NCI-H2196 treated with DMSO at 0.1 percent for 48 hours (cell line): ENCODE data around the gene TRAPPC13.
"Not testable (repeated sequence)": the region's sequence is repeated elsewhere in the genome, so short reads cannot be mapped to it uniquely, and the experiment has no call there.

Experiments
- DNase-seq: peaks from one replicate; lab custom pipeline; 2025; ENCODE audit not compliant: unreplicated experiment; lab: John Stamatoyannopoulos, UW

Gene TRAPPC13

DNA sequence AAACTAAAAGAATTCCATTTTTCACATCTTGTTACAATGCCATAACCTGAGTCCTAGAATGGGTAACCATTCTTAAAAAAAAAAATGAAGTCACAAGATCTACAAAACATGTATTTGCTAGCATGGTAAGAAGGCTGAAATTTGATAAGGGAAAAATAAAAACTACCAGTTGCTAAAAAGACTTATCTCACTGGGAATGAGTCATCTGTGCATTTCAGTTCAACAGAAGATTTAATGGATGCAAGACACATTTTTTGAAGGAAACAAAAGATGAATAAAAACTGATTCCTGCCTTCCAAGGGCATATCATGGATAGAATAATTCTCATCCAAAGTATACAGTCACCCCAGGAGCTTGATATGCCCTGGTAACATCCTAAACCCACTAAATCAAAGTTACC is 49.9 kb downstream of the TRAPPC13 start:
- no peak for DNase-seq

DNA sequence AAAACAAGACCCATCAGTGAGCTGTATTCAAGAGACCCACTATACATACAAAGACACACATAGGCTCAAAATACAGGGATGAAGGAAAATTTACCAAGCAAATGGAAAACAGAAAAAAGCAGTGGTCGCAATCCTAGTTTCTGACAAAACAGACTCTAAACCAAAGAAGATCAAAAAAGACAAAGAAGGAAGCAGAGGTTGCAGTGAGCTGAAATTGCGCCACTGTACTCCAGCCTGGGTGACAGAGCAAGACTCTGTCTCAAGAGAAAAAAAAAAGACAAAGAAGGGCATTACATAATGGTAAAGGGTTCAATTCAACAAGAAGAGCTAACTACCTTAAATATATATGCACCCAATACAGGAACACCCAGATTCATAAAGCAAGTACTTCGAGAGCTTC is 51.2 kb downstream of the TRAPPC13 start:
- not testable (repeated sequence) for DNase-seq

DNA sequence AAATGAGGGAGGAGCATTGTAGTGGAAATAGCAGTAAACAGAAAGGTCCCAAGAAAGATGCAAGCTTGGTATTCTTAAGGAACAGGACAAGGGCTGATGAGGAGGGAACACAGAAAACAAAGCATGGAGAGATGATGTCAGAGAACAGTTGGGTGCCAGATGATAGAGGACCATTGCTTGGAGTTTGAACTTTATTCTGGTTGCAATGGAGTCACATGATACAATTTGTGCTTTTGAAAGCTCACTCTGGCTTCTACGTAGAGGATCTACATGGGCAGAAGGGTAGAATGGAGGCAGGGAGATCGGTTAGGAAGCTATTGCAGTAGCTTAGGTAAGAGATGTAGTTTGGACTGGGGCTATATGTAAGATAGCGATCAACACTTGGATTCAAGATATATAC is 57.3 kb downstream of the TRAPPC13 start:
- no peak for DNase-seq

DNA sequence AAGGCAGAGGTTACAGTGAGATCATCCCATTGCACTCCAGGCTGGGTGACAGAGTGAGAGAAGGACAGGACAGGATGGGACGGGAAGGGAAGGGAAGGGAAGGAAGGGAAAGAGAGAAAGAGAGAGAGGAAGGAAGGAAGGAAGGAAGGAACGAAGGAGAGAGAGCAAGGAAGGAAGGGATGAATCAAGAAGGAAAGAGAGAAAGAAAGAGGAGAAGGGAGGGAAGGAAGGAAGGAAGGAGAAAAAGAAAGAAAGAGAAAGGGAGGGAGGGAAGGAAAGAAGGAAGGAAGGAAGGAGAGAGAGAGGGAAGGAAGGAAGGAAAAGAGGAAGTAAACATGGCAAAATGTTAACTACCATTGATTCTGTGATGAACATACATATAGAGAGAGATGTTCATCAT is 68.3 kb downstream of the TRAPPC13 start:
- no peak for DNase-seq

DNA sequence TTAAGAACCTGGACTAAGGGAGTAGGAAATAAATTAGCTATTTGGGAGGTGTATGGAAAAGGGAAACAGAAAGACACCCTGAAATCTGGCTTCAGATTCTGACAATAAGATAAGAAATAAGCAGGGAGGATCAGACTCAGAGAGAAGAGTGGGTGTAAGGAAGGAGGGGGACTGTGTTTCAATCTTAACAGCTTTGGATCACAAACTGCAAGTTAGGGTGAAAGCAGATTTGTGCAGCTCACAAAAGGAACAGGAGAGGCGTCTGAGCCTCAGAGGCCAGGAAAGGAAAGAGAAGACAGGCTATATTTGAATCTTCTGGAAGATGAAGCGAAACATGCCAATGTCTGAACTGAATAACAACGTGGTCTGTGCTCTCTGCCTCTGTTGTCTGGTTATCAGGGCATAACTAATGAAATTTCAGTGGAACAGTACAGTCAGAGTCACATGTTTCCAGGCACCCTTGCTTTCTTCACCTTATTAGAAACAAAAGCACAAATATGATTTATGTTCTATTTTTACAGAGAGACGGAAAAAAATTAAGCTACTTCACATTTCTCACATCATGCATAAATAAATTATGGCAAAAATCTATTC is 70.4 kb downstream of the TRAPPC13 start:
- DNase-seq: no peak

DNA sequence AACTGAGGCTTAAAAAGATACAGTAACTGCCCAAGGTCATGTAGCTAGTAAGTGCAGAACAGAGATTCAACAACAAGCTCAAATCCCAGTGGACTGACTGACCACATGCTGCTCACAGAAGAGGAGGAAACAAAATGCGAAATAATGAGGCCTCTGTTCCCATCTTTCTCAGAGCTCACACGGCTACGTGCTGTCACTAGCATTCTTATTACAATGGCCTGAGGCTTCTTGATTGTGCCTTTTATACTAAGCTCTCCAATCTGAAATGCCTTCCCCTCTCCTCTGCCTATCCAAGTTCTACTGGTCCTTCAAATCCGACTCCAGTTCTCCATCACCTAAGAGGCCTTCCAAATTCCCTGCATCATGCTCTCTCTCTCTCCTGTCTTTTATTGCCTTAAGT is 71.1 kb downstream of the TRAPPC13 start:
- no peak for DNase-seq

DNA sequence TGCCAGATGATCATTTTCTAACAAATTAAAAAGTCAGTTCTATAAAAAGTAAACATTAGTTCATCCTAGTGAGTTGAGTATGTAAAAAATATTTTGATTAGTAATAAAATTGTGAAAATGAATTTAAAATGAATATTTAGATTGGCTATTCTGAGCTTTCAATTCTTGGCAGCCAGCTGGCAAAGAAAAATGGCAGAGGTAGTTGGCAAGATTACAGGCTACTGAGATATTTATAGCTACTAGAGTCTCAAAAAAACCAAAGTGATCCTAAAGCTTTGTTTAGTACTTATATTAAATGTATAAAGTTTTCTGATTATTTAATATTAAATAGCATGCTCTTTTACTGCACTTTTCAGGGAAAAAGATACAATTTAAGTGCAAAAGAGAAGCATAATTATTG is 72.1 kb downstream of the TRAPPC13 start:
- DNase-seq: no peak

DNA sequence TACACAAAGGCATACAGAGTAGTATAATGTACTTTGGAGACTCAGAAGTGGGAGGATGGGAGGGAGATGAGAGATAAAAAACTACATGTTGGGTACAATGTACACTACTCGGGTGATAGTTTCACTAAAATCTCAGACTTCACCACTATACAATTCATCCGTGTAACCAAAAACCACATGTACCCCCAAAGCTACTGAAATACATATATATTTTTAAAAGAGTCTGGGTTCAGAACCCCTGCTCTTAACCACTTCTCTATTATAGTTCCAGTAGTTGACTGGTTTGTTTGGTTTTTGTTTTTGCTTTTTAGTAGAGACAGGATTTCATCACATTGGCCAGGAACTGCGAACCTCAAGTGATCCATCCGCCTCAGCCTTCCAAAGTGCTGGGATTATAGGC is 74.5 kb downstream of the TRAPPC13 start:
- no peak for DNase-seq

DNA sequence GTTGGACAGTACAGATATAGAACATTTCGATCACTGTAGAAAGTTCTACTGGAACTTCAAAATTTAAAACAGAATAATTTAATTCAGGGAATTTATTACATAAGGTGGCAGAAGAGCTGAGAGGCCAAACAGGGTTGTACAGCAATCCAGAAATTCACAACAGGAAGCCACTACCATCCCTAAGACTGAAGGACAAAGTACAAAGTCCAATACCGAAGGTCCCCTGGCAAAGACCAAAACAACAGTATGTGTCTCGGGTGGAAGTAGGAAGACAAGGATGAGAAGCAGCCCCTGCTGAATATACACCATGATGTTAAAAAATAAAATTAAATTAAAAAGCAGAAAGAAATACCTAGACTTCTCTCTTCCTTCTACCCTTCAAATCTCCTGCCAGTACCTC is 77.2 kb downstream of the TRAPPC13 start:
- DNase-seq: no peak

DNA sequence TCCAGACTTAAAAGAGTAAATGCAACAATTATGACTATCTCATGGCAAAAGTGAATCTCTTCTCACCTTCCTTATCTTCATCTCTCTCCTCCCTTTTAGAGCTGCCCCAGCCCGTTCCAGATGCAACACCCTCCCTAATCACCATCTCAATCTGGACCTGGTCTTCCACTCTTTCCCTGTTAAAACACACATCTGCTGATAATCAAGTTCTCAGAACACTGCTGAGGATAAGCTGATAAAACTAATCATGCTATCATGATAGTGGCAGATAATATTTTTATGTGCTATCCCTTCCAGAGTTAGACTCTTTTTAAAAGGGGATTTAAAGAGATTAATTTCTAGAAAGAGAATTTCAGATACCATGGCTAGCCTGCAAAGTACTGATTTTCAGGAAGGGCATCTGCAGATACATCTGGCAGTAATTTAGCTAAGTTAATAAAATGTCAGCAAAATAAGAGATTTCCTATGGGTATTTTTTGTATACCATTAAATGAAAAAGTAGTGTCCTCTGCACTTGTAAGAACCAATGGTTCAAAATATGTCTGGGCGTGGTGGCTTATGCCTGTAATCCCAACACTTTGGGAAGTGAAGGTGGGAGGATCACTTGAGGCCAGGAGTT is 79.9 kb downstream of the TRAPPC13 start:
- no peak for DNase-seq

DNA sequence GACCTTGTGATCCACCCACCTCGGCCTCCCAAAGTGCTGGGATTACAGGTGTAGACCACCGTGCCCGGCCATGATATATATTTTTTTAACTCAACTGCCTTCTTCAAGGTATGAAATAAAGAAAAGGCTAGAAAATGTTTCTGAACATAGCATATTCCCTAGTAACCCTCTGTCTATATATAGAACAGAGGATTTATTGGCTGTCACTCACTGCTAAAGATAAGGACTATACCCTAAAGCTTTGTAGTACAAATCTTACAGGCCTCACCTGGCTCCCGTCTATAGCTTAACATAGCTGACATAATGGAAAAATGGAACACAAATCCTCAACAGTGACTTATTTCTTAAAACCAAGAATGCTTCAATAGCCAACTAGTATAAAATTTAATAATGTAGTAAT is 82.8 kb downstream of the TRAPPC13 start:
- DNase-seq: no peak

DNA sequence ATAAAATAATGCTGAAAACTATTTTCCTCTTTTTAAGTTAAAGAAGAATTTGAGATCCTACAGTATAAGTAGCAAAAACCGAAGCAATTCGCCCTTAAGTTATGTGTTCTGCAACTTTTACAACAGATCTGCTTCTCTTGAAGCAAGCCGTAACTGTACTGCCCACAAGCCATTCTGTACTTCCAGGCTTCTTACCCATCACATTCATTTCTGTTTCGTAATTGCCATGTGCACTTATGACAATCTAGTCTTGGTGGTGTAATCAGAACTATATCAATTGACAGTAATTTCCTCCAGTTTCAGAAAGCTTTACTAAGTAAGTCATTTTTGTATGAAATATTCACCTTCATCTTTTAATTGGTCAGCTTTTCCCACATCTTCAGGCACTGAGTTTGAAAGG is 83.3 kb downstream of the TRAPPC13 start:
- no peak for DNase-seq
